A549 (cell line): ENCODE measurements around the gene ATP10B.

Source experiments
- BHLHE40 ChIP-seq: IDR thresholded peaks from 2 replicates; pipeline ENCODE4 v1.6.1; 2012; ENCODE audit warnings: low read depth, low read length, inconsistent platforms
- CEBPB ChIP-seq, 2 experiments: fragments of >200 bp in 1 of 2; sonication (Bioruptor Twin) in 1 of 2; formaldehyde crosslinking in 1 of 2; IDR thresholded peaks; 2 replicates each; pipeline ENCODE4 v1.6.1; 2012 to 2016
- EP300 ChIP-seq, 2 experiments: fragments of >200 bp; sonication (Bioruptor Twin); formaldehyde crosslinking; IDR thresholded peaks; 2 replicates in 1 of 2; 3 replicates in 1 of 2; pipeline ENCODE4 v1.6.1; 2016 to 2017
- KDM1A ChIP-seq: fragments of 200-600 bp; sonication (generic); IDR thresholded peaks from 2 replicates; pipeline ENCODE4 v1.6.1; 2016; ENCODE audit warnings: low read depth, mild to moderate bottlenecking
- MAX ChIP-seq: IDR thresholded peaks from 2 replicates; pipeline ENCODE4 v1.6.1; 2012
- NFE2L2 ChIP-seq: fragments of 150-350 bp; conservative IDR thresholded peaks from 2 replicates; pipeline ENCODE4 v1.6.1; 2014; ENCODE audit warnings: low read length
- POLR2A ChIP-seq: IDR thresholded peaks from 2 replicates; pipeline ENCODE4 v1.6.1; 2012; ENCODE audit warnings: mild to moderate bottlenecking, low read length
- RAD21 ChIP-seq, 2 experiments: fragments of >200 bp in 1 of 2; sonication (Bioruptor Twin) in 1 of 2; formaldehyde crosslinking in 1 of 2; IDR thresholded peaks in 1 of 2; conservative IDR thresholded peaks in 1 of 2; 2 replicates in 1 of 2; 3 replicates in 1 of 2; pipeline ENCODE4 v1.6.1; 2012 to 2018; ENCODE audit warnings: inconsistent platforms in 1 of 2
- TF ChIP-seq, protein P1 (sequence below): fragments of 200-600 bp; sonication (generic); IDR thresholded peaks from 2 replicates; pipeline ENCODE4 v1.6.1; 2016; ENCODE audit warnings: antibody characterized with exemption, mild to moderate bottlenecking, moderate library complexity
- TF ChIP-seq, protein P2 (sequence below): fragments of >200 bp; sonication (Bioruptor Twin); formaldehyde crosslinking; IDR thresholded peaks from 3 replicates; pipeline ENCODE4 v1.5.1; 2016
- TF ChIP-seq, protein P3 (sequence below): fragments of 450-650 bp; IDR thresholded peaks from 2 replicates; pipeline ENCODE4 v1.6.1; 2014; ENCODE audit warnings: antibody characterized with exemption

DNA sequence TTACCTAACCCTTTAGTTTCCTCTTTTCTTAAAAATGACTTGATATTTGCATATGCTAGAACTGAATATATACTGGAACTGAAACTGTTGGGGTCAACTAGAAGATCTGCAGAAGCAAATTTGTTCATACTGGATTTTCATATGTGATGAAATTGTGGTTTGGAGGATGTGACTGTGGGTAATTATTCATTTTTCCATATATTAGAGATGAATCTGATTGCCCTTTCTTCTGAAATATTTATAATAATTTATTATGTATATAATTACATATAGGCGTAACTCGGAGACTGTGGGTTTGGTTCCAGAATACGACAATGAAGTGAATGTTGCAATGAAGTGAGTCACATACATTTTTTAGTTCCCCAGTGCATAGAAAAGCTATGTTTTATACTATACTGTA is 149.1 kb downstream of the ATP10B start:
- TF ChIP-seq KDM1A (no peak), POLR2A (no peak), NFE2L2 (no peak), BHLHE40 (no peak), MAX (no peak), CEBPB (IDR thresholded peaks at IDR 0.05) (no peak), EP300 (IDR thresholded peaks at IDR 0.05) (no peak), RAD21 (conservative IDR thresholded peaks at IDR 0.05 in 1 of 2, IDR thresholded peaks at IDR 0.05 in 1 of 2) (no peak)
- TF ChIP-seq, protein P1, sequence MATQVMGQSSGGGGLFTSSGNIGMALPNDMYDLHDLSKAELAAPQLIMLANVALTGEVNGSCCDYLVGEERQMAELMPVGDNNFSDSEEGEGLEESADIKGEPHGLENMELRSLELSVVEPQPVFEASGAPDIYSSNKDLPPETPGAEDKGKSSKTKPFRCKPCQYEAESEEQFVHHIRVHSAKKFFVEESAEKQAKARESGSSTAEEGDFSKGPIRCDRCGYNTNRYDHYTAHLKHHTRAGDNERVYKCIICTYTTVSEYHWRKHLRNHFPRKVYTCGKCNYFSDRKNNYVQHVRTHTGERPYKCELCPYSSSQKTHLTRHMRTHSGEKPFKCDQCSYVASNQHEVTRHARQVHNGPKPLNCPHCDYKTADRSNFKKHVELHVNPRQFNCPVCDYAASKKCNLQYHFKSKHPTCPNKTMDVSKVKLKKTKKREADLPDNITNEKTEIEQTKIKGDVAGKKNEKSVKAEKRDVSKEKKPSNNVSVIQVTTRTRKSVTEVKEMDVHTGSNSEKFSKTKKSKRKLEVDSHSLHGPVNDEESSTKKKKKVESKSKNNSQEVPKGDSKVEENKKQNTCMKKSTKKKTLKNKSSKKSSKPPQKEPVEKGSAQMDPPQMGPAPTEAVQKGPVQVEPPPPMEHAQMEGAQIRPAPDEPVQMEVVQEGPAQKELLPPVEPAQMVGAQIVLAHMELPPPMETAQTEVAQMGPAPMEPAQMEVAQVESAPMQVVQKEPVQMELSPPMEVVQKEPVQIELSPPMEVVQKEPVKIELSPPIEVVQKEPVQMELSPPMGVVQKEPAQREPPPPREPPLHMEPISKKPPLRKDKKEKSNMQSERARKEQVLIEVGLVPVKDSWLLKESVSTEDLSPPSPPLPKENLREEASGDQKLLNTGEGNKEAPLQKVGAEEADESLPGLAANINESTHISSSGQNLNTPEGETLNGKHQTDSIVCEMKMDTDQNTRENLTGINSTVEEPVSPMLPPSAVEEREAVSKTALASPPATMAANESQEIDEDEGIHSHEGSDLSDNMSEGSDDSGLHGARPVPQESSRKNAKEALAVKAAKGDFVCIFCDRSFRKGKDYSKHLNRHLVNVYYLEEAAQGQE: no peak
- TF ChIP-seq, protein P2, sequence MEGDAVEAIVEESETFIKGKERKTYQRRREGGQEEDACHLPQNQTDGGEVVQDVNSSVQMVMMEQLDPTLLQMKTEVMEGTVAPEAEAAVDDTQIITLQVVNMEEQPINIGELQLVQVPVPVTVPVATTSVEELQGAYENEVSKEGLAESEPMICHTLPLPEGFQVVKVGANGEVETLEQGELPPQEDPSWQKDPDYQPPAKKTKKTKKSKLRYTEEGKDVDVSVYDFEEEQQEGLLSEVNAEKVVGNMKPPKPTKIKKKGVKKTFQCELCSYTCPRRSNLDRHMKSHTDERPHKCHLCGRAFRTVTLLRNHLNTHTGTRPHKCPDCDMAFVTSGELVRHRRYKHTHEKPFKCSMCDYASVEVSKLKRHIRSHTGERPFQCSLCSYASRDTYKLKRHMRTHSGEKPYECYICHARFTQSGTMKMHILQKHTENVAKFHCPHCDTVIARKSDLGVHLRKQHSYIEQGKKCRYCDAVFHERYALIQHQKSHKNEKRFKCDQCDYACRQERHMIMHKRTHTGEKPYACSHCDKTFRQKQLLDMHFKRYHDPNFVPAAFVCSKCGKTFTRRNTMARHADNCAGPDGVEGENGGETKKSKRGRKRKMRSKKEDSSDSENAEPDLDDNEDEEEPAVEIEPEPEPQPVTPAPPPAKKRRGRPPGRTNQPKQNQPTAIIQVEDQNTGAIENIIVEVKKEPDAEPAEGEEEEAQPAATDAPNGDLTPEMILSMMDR: no peak
- TF ChIP-seq, protein P3, sequence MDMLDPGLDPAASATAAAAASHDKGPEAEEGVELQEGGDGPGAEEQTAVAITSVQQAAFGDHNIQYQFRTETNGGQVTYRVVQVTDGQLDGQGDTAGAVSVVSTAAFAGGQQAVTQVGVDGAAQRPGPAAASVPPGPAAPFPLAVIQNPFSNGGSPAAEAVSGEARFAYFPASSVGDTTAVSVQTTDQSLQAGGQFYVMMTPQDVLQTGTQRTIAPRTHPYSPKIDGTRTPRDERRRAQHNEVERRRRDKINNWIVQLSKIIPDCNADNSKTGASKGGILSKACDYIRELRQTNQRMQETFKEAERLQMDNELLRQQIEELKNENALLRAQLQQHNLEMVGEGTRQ: no peak
